ENCODE results near the gene IGSF11. TPM values are rescaled to one million over a fixed set of nuclear protein-coding genes. Genes with fewer than 3 reads are reported as not detected.

Gene IGSF11
- total RNA-seq, 1 donor from 2014 or later, result 0.39 TPM

DNA sequence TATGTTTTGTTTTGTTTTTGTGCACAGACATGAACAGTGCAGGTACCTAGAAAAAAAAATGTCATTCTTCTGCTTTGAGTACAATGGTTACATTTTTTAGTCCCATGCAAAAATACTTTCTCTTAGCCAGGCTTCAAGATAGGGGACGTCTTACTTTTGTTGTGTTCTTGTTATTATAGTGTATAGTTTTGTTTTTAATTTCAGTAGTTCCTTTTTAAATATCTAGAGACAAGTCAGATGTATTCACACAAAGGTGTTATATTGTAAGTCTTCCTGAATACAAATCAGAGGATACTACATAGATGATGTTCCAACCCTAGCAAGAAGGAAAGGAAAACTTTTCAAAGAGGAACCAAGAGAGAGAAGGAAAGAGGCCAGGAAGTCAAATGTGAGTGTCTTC is 28.8 kb upstream of the IGSF11 start:
- Mint-ChIP-seq H3K4me1 (ENCODE audit: low read depth, unreplicated experiment) (no peaks in the 10 kb centered on the region), H3K27ac (ENCODE audit: unreplicated experiment) (no peak overlapping the region), H3K4me3 (ENCODE audit: unreplicated experiment) (no peak overlapping the region), H3K27me3 (ENCODE audit: low read depth, unreplicated experiment) (peaks cover 6% of the 10 kb centered on the region), H3K36me3 (ENCODE audit: low read depth, unreplicated experiment) (no peaks in the 10 kb centered on the region), H3K9me3 (ENCODE audit: unreplicated experiment) (no peaks in the 10 kb centered on the region)
- Histone ChIP-seq H4K20me1 (ENCODE audit: insufficient read depth, low read length) (no peaks in the 10 kb centered on the region), H3K4me3 (ENCODE audit: insufficient read depth, low read depth, low read length) (no peak overlapping the region), H3K9ac (ENCODE audit: low read length) (no peak overlapping the region), H3K79me2 (ENCODE audit: insufficient read depth, low read length) (no peaks in the 10 kb centered on the region), H3K9me3 (ENCODE audit: insufficient read depth, low read depth, low read length) (no peaks in the 10 kb centered on the region), H3K36me3 (ENCODE audit: insufficient read depth, low read length) (no peaks in the 10 kb centered on the region), H3K27ac (ENCODE audit: low read depth, low read length) (no peak overlapping the region), H3K27me3 (ENCODE audit: insufficient read depth, low read length) (no peaks in the 10 kb centered on the region), H2AFZ (ENCODE audit: low read depth, low read length) (no peak overlapping the region), H3K4me1 (ENCODE audit: insufficient read depth, low read length) (no peaks in the 10 kb centered on the region), H3K4me2 (ENCODE audit: low read length) (no peak overlapping the region)
- FAIRE-seq (no peak), DNase-seq (ENCODE audit: low read depth) (no peak)
- no peak for TF ChIP-seq EZH2 (IDR thresholded peaks at IDR 0.05; ENCODE audit: insufficient read depth, low read length)
- TF ChIP-seq, protein P1, sequence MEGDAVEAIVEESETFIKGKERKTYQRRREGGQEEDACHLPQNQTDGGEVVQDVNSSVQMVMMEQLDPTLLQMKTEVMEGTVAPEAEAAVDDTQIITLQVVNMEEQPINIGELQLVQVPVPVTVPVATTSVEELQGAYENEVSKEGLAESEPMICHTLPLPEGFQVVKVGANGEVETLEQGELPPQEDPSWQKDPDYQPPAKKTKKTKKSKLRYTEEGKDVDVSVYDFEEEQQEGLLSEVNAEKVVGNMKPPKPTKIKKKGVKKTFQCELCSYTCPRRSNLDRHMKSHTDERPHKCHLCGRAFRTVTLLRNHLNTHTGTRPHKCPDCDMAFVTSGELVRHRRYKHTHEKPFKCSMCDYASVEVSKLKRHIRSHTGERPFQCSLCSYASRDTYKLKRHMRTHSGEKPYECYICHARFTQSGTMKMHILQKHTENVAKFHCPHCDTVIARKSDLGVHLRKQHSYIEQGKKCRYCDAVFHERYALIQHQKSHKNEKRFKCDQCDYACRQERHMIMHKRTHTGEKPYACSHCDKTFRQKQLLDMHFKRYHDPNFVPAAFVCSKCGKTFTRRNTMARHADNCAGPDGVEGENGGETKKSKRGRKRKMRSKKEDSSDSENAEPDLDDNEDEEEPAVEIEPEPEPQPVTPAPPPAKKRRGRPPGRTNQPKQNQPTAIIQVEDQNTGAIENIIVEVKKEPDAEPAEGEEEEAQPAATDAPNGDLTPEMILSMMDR (IDR thresholded peaks at IDR 0.05; ENCODE audit: insufficient read depth, low read depth, low read length), result no peak

DNA sequence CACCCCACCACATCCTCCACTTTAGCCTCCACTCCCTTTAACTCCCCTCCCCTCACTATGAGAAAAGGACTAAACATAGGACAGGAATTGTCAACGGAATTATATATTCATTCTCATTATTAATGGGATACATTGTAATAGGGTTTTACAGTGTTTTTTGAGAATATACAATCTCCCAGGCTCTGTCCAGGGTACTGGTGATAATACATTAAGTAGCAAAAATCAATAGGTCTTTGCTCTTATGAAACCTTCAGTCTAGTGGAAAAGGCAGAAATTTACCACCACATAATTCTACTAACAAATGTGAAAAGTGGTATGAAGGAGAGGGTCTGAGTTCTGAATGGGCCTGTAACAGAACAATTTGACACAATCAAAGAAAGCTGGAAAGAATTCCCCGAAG is 28.2 kb upstream of the IGSF11 start:
- Mint-ChIP-seq H3K27ac (ENCODE audit: unreplicated experiment) (no peak overlapping the region), H3K36me3 (ENCODE audit: low read depth, unreplicated experiment) (no peaks in the 10 kb centered on the region)
- FAIRE-seq, result no peak

DNA sequence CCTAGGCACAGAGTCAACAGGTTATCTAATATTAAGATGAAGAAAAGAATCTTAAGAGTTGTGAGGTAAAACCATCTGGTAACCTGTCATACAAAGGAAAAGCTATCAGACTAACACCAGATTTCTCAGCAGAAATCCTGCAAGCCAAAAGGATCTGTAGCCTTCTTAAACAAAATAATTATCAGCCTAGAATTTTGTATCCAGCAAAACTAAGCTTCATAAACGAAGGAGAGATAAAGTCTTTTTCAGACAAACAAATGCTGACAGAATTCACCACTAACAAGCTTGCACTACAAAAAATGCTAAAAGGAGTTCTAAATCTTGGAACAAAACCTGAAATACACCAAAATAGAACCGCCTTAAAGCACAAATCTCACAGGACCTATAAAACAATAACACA is 9.9 kb upstream of the IGSF11 start:
- Histone ChIP-seq H3K27me3 (ENCODE audit: insufficient read depth, low read length) (no peaks in the 10 kb centered on the region), H2AFZ (ENCODE audit: low read depth, low read length) (no peak overlapping the region), H3K4me2 (ENCODE audit: low read length) (no peak overlapping the region), H3K9ac (ENCODE audit: low read length) (no peak overlapping the region), H3K36me3 (ENCODE audit: insufficient read depth, low read length) (no peaks in the 10 kb centered on the region), H4K20me1 (ENCODE audit: insufficient read depth, low read length) (no peaks in the 10 kb centered on the region), H3K9me3 (ENCODE audit: insufficient read depth, low read depth, low read length) (no peaks in the 10 kb centered on the region), H3K4me3 (ENCODE audit: insufficient read depth, low read depth, low read length) (no peak overlapping the region), H3K4me1 (ENCODE audit: insufficient read depth, low read length) (no peaks in the 10 kb centered on the region), H3K27ac (ENCODE audit: low read depth, low read length) (no peak overlapping the region), H3K79me2 (ENCODE audit: insufficient read depth, low read length) (no peaks in the 10 kb centered on the region)
- Mint-ChIP-seq H3K9me3 (ENCODE audit: unreplicated experiment) (peaks cover 6% of the 10 kb centered on the region), H3K27me3 (ENCODE audit: low read depth, unreplicated experiment) (no peaks in the 10 kb centered on the region), H3K4me1 (ENCODE audit: low read depth, unreplicated experiment) (no peaks in the 10 kb centered on the region), H3K27ac (ENCODE audit: unreplicated experiment) (no peak overlapping the region), H3K36me3 (ENCODE audit: low read depth, unreplicated experiment) (no peaks in the 10 kb centered on the region), H3K4me3 (ENCODE audit: unreplicated experiment) (no peak overlapping the region)
- FAIRE-seq, result no peak
- DNase-seq (ENCODE audit: low read depth), result no peak
- no peak for TF ChIP-seq EZH2 (IDR thresholded peaks at IDR 0.05; ENCODE audit: insufficient read depth, low read length)
- TF ChIP-seq, protein P1 (IDR thresholded peaks at IDR 0.05; ENCODE audit: insufficient read depth, low read depth, low read length), result no peak

More for the DNA sequence above, 28.2 kb upstream of the IGSF11 start:
- Histone ChIP-seq H3K4me3 (ENCODE audit: insufficient read depth, low read depth, low read length) (no peak overlapping the region), H3K9me3 (ENCODE audit: insufficient read depth, low read depth, low read length) (no peaks in the 10 kb centered on the region), H4K20me1 (ENCODE audit: insufficient read depth, low read length) (no peaks in the 10 kb centered on the region), H2AFZ (ENCODE audit: low read depth, low read length) (no peak overlapping the region), H3K36me3 (ENCODE audit: insufficient read depth, low read length) (no peaks in the 10 kb centered on the region), H3K27me3 (ENCODE audit: insufficient read depth, low read length) (no peaks in the 10 kb centered on the region), H3K27ac (ENCODE audit: low read depth, low read length) (no peak overlapping the region), H3K4me2 (ENCODE audit: low read length) (no peak overlapping the region), H3K79me2 (ENCODE audit: insufficient read depth, low read length) (no peaks in the 10 kb centered on the region), H3K9ac (ENCODE audit: low read length) (no peak overlapping the region), H3K4me1 (ENCODE audit: insufficient read depth, low read length) (no peaks in the 10 kb centered on the region)
- no peaks in the 10 kb centered on the region for H3K4me1 Mint-ChIP-seq (ENCODE audit: low read depth, unreplicated experiment)
- H3K4me3 Mint-ChIP-seq (ENCODE audit: unreplicated experiment), result no peak overlapping the region
- no peak for DNase-seq (ENCODE audit: low read depth)
- H3K27me3 Mint-ChIP-seq (ENCODE audit: low read depth, unreplicated experiment), result peaks cover 6% of the 10 kb centered on the region
- H3K9me3 Mint-ChIP-seq (ENCODE audit: unreplicated experiment), result no peaks in the 10 kb centered on the region
- no peak for TF ChIP-seq EZH2 (IDR thresholded peaks at IDR 0.05; ENCODE audit: insufficient read depth, low read length)
- TF ChIP-seq, protein P1 (IDR thresholded peaks at IDR 0.05; ENCODE audit: insufficient read depth, low read depth, low read length), result no peak
